Activated CD4-positive, alpha-beta T cell treated with anti-CD3 and anti-CD28 coated beads for 1 hour (primary cell): Measurements from ENCODE around the gene LRP1B.
"Not testable (repeated sequence)": the region's sequence is repeated elsewhere in the genome, so short reads cannot be mapped to it uniquely, and the experiment has no call there.

Experiments used
- DNase-seq: peaks from one replicate; pipeline ENCODE4 v3.0.0-alpha.2; 2020

LRP1B gene

DNA sequence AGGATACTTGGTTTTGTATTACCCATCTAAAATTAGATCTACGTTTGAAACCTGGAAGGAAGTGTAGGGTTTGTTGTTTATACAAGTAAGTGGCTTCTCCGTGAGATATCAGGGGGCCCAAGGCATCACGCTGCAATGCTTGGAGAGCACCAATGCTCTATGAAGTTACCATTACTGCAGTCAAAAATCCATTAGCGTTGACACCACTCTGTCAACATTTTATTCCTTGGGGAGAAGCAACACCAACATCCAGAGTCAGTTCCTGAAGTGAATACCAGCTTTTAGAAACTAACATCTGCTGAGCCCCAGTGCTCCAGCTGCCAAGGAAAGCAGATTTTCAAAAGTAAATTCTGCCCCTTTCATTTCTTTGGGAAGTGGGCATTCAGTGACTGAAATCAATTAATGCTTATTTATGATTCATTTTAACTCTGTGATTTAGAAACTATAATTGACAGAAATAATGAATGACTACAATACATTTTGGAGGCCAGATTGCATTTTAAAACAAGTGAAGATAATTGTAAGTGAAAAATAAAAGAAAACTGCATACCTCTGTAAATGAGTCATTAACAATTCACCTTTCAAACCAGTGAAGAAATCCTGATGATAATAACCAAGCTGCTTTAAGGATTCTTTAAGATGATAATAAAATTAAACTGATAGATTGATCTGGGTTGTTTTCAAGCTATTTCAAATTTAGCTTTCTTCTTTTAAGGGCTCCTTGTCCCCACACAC, 30.5 kb downstream of the LRP1B start:
- DNase-seq: no peak

DNA sequence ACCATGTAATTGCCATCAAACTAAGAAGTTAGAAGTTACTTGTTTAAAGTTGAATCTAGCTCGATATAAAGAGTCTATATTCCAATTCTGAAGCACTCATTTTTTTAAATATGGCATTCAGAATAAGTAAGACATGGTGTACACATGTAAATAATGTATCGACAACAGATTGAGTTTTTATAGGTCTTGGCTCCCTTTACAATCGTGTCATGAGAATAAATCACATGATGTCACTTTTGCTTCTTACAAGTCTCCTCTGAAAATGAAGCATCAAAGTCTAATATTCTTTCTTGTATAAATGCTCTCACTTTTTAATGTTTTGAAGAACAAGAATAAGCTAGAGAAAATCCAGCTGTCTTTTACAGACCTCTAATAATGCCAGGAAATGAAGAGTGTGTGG, 33.1 kb downstream of the LRP1B start:
- no peak for DNase-seq

GRCh38 chr2:142095647-142096046, 35.2 kb downstream of the LRP1B start:
- no peak for DNase-seq

- no peak for DNase-seq
Observed at GRCh38 chr2:142094233-142094632, 36.6 kb downstream of the LRP1B start.

GRCh38 chr2:142088058-142088568, 42.7 kb downstream of the LRP1B start:
- no peak for DNase-seq

DNA sequence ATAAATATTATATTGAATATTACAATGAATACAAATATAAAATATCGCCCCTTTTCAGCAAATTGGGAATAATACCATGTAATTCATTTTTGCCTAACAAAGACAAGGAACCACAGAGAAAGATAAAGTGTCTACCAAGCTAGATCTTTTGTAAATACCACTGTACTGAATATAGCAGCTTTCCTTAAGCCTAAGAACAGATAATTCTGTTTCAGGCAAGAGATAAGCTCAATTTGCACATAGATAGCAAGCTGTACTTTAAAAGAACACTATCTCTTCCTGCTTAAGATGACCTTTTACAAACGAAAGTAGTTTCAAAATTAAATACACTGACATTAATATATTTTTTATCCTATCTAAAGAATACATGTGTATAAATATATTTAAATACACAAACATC, 43.2 kb downstream of the LRP1B start:
- not testable (repeated sequence) for DNase-seq

GRCh38 chr2:142082368-142082767, 48.4 kb downstream of the LRP1B start:
- no peak for DNase-seq

DNA sequence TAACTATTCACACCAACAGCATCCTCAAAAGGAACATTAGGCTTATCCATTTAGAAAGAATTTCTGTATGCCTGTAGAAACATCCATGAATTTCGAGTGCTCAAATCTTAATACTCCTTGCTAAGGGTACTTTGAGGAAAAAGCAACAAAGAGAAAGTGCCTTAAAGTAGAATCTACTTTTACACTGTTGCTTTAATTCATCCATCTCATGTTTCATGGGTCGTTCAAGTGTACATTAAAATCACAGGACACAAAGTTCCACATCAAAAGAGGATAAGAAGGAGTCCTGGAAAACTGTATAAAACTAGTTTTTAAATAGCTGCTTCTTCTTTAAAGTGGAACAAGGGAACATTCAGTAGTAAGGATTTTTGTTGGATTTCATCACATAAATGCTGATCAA, 54.5 kb downstream of the LRP1B start:
- DNase-seq: no peak

- no peak for DNase-seq
Observed at GRCh38 chr2:142075826-142076225, 55.0 kb downstream of the LRP1B start.

GRCh38 chr2:142069251-142069888, 61.4 kb downstream of the LRP1B start:
- DNase-seq: no peak

DNA sequence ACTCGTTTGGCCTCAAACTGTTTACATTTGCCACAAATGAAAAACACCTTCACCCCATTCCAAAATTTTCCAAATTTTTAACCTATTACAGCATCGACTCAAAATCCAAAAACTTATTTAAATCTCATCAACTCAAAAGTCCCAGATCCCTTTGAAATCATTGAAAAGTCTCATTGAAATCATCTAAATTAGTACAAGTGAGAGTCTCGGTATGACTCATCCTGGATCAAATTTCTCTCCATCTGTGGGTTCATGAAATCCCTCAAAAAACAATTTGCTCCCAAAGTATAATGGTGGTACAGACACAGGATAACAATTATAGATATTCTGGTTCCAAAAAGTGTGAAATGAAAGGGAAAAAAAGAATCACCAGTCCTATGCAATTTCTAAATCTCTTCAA, 65.1 kb downstream of the LRP1B start:
- DNase-seq: no peak

- no peak for DNase-seq
Observed at GRCh38 chr2:142065156-142065555, 65.7 kb downstream of the LRP1B start.

- no peak for DNase-seq
Observed at GRCh38 chr2:142061733-142062132, 69.1 kb downstream of the LRP1B start.

DNA sequence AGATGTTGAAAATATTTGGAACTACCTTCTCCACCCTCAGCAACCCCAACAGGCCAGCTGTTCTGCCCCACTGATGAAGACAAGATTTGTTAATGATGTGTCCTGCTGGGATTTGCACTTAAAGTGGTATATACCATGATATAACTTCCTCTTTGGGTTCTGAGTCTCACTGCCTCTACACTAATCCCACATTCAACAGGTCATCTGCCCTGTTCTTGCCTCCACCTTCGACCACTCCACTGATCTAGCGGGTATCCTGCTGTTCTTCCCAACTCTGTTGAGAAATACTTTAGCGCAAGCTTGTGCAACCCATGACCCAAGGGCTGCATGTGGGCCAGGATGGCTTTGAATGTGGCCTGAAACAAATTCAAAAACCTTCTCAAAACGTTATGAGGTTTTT, 72.7 kb downstream of the LRP1B start:
- no peak for DNase-seq

GRCh38 chr2:142056784-142057183, 74.0 kb downstream of the LRP1B start:
- no peak for DNase-seq

- no peak for DNase-seq
Observed at GRCh38 chr2:142052220-142052863, 78.5 kb downstream of the LRP1B start.

GRCh38 chr2:142048581-142048980, 82.2 kb downstream of the LRP1B start:
- no peak for DNase-seq

DNA sequence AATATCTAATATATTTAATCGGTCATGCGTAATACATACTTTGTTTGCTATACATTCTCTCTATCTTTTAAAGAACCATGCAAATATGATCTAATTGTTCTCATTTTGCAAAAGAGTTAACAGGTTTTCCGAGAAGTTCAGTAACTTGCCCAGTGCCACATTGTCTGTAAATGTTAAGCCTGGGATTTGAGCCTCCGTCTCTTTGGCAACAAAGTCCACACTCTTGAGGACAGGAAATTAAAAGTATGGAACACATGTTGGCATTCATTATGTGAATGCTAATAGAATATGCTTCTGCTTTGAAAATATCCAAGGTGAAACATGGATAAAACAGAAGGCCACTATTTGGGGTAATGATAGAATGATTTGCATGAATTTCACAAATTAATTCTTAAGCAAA, 85.2 kb downstream of the LRP1B start:
- no peak for DNase-seq

- no peak for DNase-seq
Observed at GRCh38 chr2:142044197-142044596, 86.6 kb downstream of the LRP1B start.

GRCh38 chr2:142042536-142043199, 88.1 kb downstream of the LRP1B start:
- DNase-seq: no peak

DNA sequence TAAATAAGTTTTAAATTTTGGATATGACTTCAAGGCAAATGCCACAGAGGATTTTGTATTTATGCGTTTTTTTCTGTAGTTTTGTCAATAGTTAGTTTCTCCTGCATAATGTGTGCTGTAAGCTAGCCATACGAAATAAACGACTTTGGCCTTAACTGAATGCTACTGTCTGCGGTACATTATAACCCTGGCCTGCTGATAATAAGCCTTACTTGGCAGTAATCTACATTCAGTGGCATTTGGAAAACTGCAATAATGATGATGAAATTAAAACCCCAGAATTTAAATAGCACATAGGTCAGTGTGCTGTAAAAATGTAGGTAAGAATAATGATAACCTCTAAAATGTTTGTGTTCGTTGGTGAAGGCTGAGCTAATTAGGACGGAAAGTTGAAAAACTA, 88.8 kb downstream of the LRP1B start:
- no peak for DNase-seq

DNA sequence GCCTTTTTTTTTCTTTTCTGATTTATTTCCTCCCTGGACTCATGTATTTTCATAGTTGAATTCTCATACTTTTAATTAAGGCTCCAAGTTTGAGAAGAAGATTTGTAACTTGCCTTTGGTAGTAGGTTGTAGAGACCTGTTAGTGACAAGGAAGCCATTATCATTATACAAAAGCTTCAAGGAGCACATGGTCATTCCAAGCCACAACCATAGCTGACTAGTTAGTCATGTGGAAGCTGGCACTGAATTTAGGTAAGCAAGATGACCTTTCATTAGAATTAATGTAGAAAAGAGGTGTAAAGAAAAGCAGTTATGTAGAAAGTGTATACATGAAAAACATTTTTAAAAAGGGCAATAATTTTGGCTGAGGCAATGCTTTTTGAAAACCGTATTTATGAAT, 89.7 kb downstream of the LRP1B start:
- no peak for DNase-seq

DNA sequence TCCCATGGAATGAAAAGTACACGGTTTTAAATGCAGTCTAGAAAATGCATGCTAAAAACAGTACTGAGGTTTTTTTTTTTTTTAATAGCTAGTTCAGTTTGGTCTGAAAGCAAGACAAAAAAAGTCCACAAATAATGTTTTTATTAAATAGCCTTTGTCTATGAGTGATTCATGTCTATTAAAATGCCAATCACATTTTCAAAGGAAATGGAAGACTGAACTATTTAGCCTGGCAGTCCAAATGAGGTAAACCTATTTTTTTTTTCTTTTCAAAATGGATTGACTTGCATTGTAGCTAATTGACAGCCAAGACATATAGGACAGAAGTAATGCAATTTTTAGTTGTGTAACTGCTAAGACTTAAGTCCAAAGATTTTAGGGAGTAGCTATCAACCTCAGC, 90.3 kb downstream of the LRP1B start:
- no peak for DNase-seq

- DNase-seq: no peak
Observed at GRCh38 chr2:142038826-142039225, 92.0 kb downstream of the LRP1B start.
